Naive thymus-derived CD4-positive, alpha-beta T cell (primary cell): ENCODE data around the gene SMIM45.

ENCODE experiments used
- ATAC-seq: fragments of 150-1000 bp; cut with Tn5 transposase; 2 replicates; pipeline ENCODE4 v1.10.0; 2021; ENCODE audit warnings: mild to moderate bottlenecking, moderate library complexity
- CTCF ChIA-PET: fragments of 350-600 bp; sonication (Branson Sonifier 250); formaldehyde crosslinking; loops from one replicate; lab custom pipeline; 2021; ENCODE audit warnings: antibody characterized with exemption; lab: Charles Lee
- POLR2A ChIA-PET: fragments of 350-600 bp; sonication (Branson Sonifier 250); formaldehyde crosslinking; loops from one replicate; lab custom pipeline; 2021; ENCODE audit warnings: antibody characterized with exemption, inconsistent platforms; lab: Charles Lee
- DNase-seq, 9 donors: peaks; one replicate each; pipeline versions ENCODE4 v3.0.0 to v3.0.0-alpha.2; 2020 to 2022; ENCODE audit warnings: mixed read lengths in 1 of 9
- H3K27ac ChIP-seq: one replicate; pipeline ENCODE4 v1.7.0; 2013; ENCODE audit warnings: mild to moderate bottlenecking, low read depth, low read length, moderate library complexity
- H3K27me3 ChIP-seq, 2 donors: one replicate each; pipeline ENCODE4 v1.7.0; 2013; ENCODE audit warnings: low read length in 2 of 2, mild to moderate bottlenecking in 2 of 2, moderate library complexity in 2 of 2; ENCODE audit not compliant: control insufficient read depth in 2 of 2, insufficient read depth in 2 of 2
- H3K36me3 ChIP-seq, 3 experiments: 1 replicate in 2 of 3; 2 replicates in 1 of 3; pipeline ENCODE4 v1.7.0; 2013; ENCODE audit warnings: low read length in 3 of 3, mild to moderate bottlenecking in 3 of 3, moderate library complexity in 1 of 3; ENCODE audit not compliant: insufficient read depth in 3 of 3, control insufficient read depth in 2 of 3
- H3K4me1 ChIP-seq, 2 donors: one replicate each; pipeline ENCODE4 v1.7.0; 2013; ENCODE audit warnings: low read length in 2 of 2, mild to moderate bottlenecking in 2 of 2, moderate library complexity in 1 of 2; ENCODE audit not compliant: control insufficient read depth in 2 of 2, insufficient read depth in 2 of 2
- H3K4me3 ChIP-seq: 2 replicates; pipeline ENCODE4 v1.7.0; 2013; ENCODE audit warnings: mild to moderate bottlenecking, low read length
- H3K9me3 ChIP-seq, 3 experiments: 1 replicate in 2 of 3; 2 replicates in 1 of 3; pipeline ENCODE4 v1.7.0; 2013; ENCODE audit warnings: low read length in 3 of 3; ENCODE audit not compliant: control insufficient read depth in 2 of 3
- H3K27ac Mint-ChIP-seq, 9 donors: one replicate each; pipeline ENCODE4 v1.8.0; 2020 to 2022; ENCODE audit warnings: mixed read lengths in 9 of 9, mild to moderate bottlenecking in 8 of 9, moderate library complexity in 5 of 9, inconsistent platforms in 2 of 9
- H3K27me3 Mint-ChIP-seq, 5 donors: one replicate each; pipeline ENCODE4 v1.8.0; 2021 to 2022; ENCODE audit warnings: mixed read lengths in 5 of 5, mild to moderate bottlenecking in 1 of 5
- H3K36me3 Mint-ChIP-seq, 5 donors: one replicate each; pipeline ENCODE4 v1.8.0; 2020 to 2022; ENCODE audit warnings: mixed read lengths in 5 of 5, mild to moderate bottlenecking in 3 of 5, inconsistent platforms in 1 of 5
- H3K4me1 Mint-ChIP-seq, 7 donors: one replicate each; pipeline ENCODE4 v1.8.0; 2020 to 2022; ENCODE audit warnings: mixed read lengths in 7 of 7, mild to moderate bottlenecking in 3 of 7, inconsistent platforms in 1 of 7
- H3K4me3 Mint-ChIP-seq, 10 donors: one replicate each; pipeline ENCODE4 v1.8.0; 2020 to 2022; ENCODE audit warnings: mild to moderate bottlenecking in 10 of 10, mixed read lengths in 10 of 10, moderate library complexity in 6 of 10, inconsistent platforms in 2 of 10
- H3K9me3 Mint-ChIP-seq, 11 donors: one replicate each; pipeline ENCODE4 v1.8.0; 2020 to 2022; ENCODE audit warnings: mixed read lengths in 11 of 11, mild to moderate bottlenecking in 4 of 11, inconsistent platforms in 1 of 11, moderate library complexity in 1 of 11
- intact Hi-C, 2 donors: fragments of 100-400 bp; cut with micrococcal nuclease; formaldehyde crosslinking; loops; one replicate each; pipeline ENCODE4 v1.15.1; 2023

The SMIM45 gene

GRCh38 chr22:41919357-41920224 lies 32.4 kb upstream of the SMIM45 start:
- DNase-seq, result peak in 2 of 9 donors; percentile 27 to 56

GRCh38 chr22:41920271-41920976 lies 31.5 kb upstream of the SMIM45 start:
- no peaks in the 10 kb centered on the region for H3K9me3 ChIP-seq
- peaks cover 0 to 2% (median 0%) of the 10 kb centered on the region in 5 donors for H3K36me3 Mint-ChIP-seq
- no peak overlapping the region for H3K27ac ChIP-seq
- H3K27ac Mint-ChIP-seq, result peak overlapping the region in 4 of 9 donors; percentile 56 to 76 (median 64)
- DNase-seq (no peak), ATAC-seq (no peak)
- POLR2A ChIA-PET, result interaction anchor here (1.2 to 1.8 kb wide), 3 partner anchors 17 to 88 kb away, joined by 4 to 6 read pairs (median 4); partner anchors contain the start of gene SREBF2
- peak overlapping the region; percentile 29 to 84 (median 66) for H3K4me3 Mint-ChIP-seq
- no peaks in the 10 kb centered on the region for H3K36me3 ChIP-seq
- H3K9me3 Mint-ChIP-seq, result no peaks in the 10 kb centered on the region
- CTCF ChIA-PET, result interaction anchor here (0.5 kb wide), 1 partner anchor 22 kb away, joined by 3 read pairs; no protein-coding TSS in a partner anchor
- H3K27me3 Mint-ChIP-seq, result peaks cover 5 to 29% (median 16%) of the 10 kb centered on the region in 5 donors
- intact Hi-C loops, result no loop called here
- H3K4me1 ChIP-seq, result peaks cover 6 to 11% of the 10 kb centered on the region in 2 donors
- H3K4me3 ChIP-seq, result no peak overlapping the region
- H3K27me3 ChIP-seq, result no peaks in the 10 kb centered on the region
- peaks cover 4 to 25% (median 17%) of the 10 kb centered on the region in 7 donors for H3K4me1 Mint-ChIP-seq

More at GRCh38 chr22:41919357-41920224, 32.4 kb upstream of the SMIM45 start:
- CTCF ChIA-PET, result interaction anchor here (0.5 to 0.7 kb wide), 2 partner anchors 77 to 252 kb away, joined by 3 read pairs; no protein-coding TSS in a partner anchor
- Mint-ChIP-seq H3K4me3 (peak overlapping the region; percentile 56 to 79 (median 74)), H3K36me3 (no peaks in the 10 kb centered on the region), H3K4me1 (peaks cover 4 to 24% (median 16%) of the 10 kb centered on the region in 7 donors), H3K9me3 (no peaks in the 10 kb centered on the region), H3K27ac (peak overlapping the region in 5 of 9 donors; percentile 14 to 76 (median 22)), H3K27me3 (peaks cover 5 to 28% (median 13%) of the 10 kb centered on the region in 5 donors)
- POLR2A ChIA-PET, result interaction anchor here (0.7 to 1.8 kb wide), 6 partner anchors 9 to 252 kb away, joined by 3 to 6 read pairs (median 4); partner anchors contain the start of genes CCDC134 and SREBF2
- Histone ChIP-seq H3K4me1 (peaks cover 6 to 14% of the 10 kb centered on the region in 2 donors), H3K36me3 (no peaks in the 10 kb centered on the region), H3K27ac (peak overlapping the region; percentile 55), H3K9me3 (no peaks in the 10 kb centered on the region), H3K4me3 (peak overlapping the region; percentile 50), H3K27me3 (no peaks in the 10 kb centered on the region)
- ATAC-seq, result peak; percentile 56
- intact Hi-C loops, result no loop called here

- no peak overlapping the region for H3K4me3 Mint-ChIP-seq
- no peaks in the 10 kb centered on the region for H3K27me3 ChIP-seq
- ChIA-PET POLR2A (interaction anchor here (0.6 kb wide), 1 partner anchor 66 kb away, joined by 4 read pairs; no protein-coding TSS in a partner anchor), CTCF (no interaction called here)
- no peaks in the 10 kb centered on the region for H3K36me3 ChIP-seq
- intact Hi-C loops, result no loop called here
- H3K27me3 Mint-ChIP-seq, result peaks cover 0 to 21% (median 5%) of the 10 kb centered on the region in 5 donors
- no peak for DNase-seq
- H3K4me3 ChIP-seq, result no peak overlapping the region
- peaks cover 0 to 2% (median 0%) of the 10 kb centered on the region in 5 donors for H3K36me3 Mint-ChIP-seq
- H3K27ac ChIP-seq, result no peak overlapping the region
- H3K27ac Mint-ChIP-seq, result peak overlapping the region in 1 of 9 donors; percentile 14
- H3K9me3 ChIP-seq, result no peaks in the 10 kb centered on the region
- peaks cover 0 to 2% (median 0%) of the 10 kb centered on the region in 11 donors for H3K9me3 Mint-ChIP-seq
- peaks cover 4 to 16% (median 14%) of the 10 kb centered on the region in 7 donors for H3K4me1 Mint-ChIP-seq
- ATAC-seq, result no peak
- peaks cover 6 to 8% of the 10 kb centered on the region in 2 donors for H3K4me1 ChIP-seq
Measured at GRCh38 chr22:41922328-41922727, 29.6 kb upstream of the SMIM45 start.

GRCh38 chr22:41922940-41923594 lies 28.9 kb upstream of the SMIM45 start:
- ATAC-seq, result no peak
- DNase-seq, result no peak
- CTCF ChIA-PET, result interaction anchor here (0.7 kb wide), 1 partner anchor 1997 kb away, joined by 3 read pairs; no protein-coding TSS in a partner anchor
- peaks cover 6 to 19% (median 18%) of the 10 kb centered on the region in 7 donors for H3K4me1 Mint-ChIP-seq
- peak overlapping the region in 1 of 10 donors; percentile 14 for H3K4me3 Mint-ChIP-seq
- peak overlapping the region in 1 of 9 donors; percentile 37 for H3K27ac Mint-ChIP-seq
- peaks cover 0 to 27% (median 5%) of the 10 kb centered on the region in 5 donors for H3K27me3 Mint-ChIP-seq
- H3K36me3 Mint-ChIP-seq, result peaks cover 0 to 2% (median 0%) of the 10 kb centered on the region in 5 donors
- POLR2A ChIA-PET, result interaction anchor here (1.2 kb wide), 1 partner anchor 18 kb away, joined by 3 read pairs; no protein-coding TSS in a partner anchor
- intact Hi-C loops, result no loop called here
- no peaks in the 10 kb centered on the region for H3K9me3 ChIP-seq
- no peak overlapping the region for H3K4me3 ChIP-seq
- no peaks in the 10 kb centered on the region for H3K27me3 ChIP-seq
- H3K27ac ChIP-seq, result no peak overlapping the region
- peaks cover 0 to 2% (median 0%) of the 10 kb centered on the region in 11 donors for H3K9me3 Mint-ChIP-seq
- no peaks in the 10 kb centered on the region for H3K36me3 ChIP-seq
- peaks cover 6 to 8% of the 10 kb centered on the region in 2 donors for H3K4me1 ChIP-seq

GRCh38 chr22:41923595-41924276 lies 28.2 kb upstream of the SMIM45 start:
- intact Hi-C loops, result loop anchor here in 1 of 2 donors (2.0 kb wide), 1 partner anchor 13 kb away; no protein-coding TSS in a partner anchor
- ATAC-seq, result no peak
- Mint-ChIP-seq H3K4me1 (peaks cover 8 to 22% (median 17%) of the 10 kb centered on the region in 7 donors), H3K4me3 (no peak overlapping the region), H3K27me3 (peaks cover 0 to 26% (median 5%) of the 10 kb centered on the region in 5 donors), H3K36me3 (peaks cover 0 to 2% (median 0%) of the 10 kb centered on the region in 5 donors), H3K27ac (peak overlapping the region in 1 of 9 donors; percentile 37), H3K9me3 (peaks cover 0 to 2% (median 0%) of the 10 kb centered on the region in 11 donors)
- DNase-seq, result no peak
- CTCF ChIA-PET, result interaction anchor here (0.6 to 0.7 kb wide), 3 partner anchors 52 to 1998 kb away, joined by 3 to 5 read pairs (median 3); no protein-coding TSS in a partner anchor
- POLR2A ChIA-PET, result interaction anchor here (0.9 to 1.2 kb wide), 2 partner anchors 17 to 92 kb away, joined by 3 read pairs; no protein-coding TSS in a partner anchor
- Histone ChIP-seq H3K4me1 (peaks cover 6% of the 10 kb centered on the region in 2 donors), H3K36me3 (no peaks in the 10 kb centered on the region), H3K9me3 (no peaks in the 10 kb centered on the region), H3K4me3 (no peak overlapping the region), H3K27ac (no peak overlapping the region), H3K27me3 (no peaks in the 10 kb centered on the region)
